WERI-Rb-1 (cell line): ENCODE results near the gene MRPL34.

Experiments
- DNase-seq: peaks from one replicate; pipeline ENCODE4 v3.0.0-alpha.2; 2020
- H3K27ac ChIP-seq: fragments of 250-450 bp; sonication (Bioruptor Pico); 2 replicates; pipeline ENCODE4 v1.5.1; 2020; ENCODE audit warnings: mild to moderate bottlenecking, moderate library complexity
- H3K27me3 ChIP-seq: fragments of 250-450 bp; sonication (Bioruptor Pico); 2 replicates; pipeline ENCODE4 v1.5.1; 2021; ENCODE audit warnings: mild to moderate bottlenecking, low read depth, moderate library complexity; ENCODE audit not compliant: insufficient read depth, severe bottlenecking
- H3K36me3 ChIP-seq: fragments of 250-450 bp; sonication (Bioruptor Pico); 2 replicates; pipeline ENCODE4 v1.5.1; 2020; ENCODE audit warnings: mild to moderate bottlenecking, moderate library complexity
- H3K4me3 ChIP-seq: 2 replicates; pipeline ENCODE4 v1.5.1; 2011; ENCODE audit warnings: low read depth, mild to moderate bottlenecking, control low read depth, low read length
- H3K9me3 ChIP-seq: fragments of 250-450 bp; sonication (Bioruptor Pico); 2 replicates; pipeline ENCODE4 v1.5.1; 2021; ENCODE audit warnings: mild to moderate bottlenecking, moderate library complexity; ENCODE audit not compliant: severe bottlenecking
- TF ChIP-seq, protein P1 (sequence below): IDR thresholded peaks from 2 replicates; pipeline ENCODE4 v1.5.1; 2011; ENCODE audit warnings: low read depth, mild to moderate bottlenecking, control low read depth, inconsistent platforms, low read length

Gene MRPL34

DNA sequence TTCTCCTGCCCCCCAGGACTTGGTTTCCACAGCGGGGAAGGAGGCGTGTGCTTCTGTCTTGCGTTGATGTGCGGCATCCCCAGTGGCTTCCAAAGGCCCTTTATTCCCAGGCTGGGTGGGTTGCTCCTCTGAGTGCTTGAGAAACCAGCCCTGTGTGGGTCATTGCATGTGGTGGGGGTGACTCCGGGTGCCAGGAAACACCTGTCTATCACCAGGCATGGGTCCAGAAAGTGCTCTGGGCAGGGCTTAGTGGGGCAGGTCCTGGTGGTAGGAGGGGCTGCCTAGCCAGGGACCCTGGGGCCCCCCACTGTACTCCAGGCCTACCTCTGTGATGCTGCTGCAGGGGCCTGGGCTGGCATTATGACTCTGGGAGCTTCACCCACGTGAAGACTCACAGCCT is 13.3 kb downstream of the MRPL34 start:
- TF ChIP-seq, protein P1, sequence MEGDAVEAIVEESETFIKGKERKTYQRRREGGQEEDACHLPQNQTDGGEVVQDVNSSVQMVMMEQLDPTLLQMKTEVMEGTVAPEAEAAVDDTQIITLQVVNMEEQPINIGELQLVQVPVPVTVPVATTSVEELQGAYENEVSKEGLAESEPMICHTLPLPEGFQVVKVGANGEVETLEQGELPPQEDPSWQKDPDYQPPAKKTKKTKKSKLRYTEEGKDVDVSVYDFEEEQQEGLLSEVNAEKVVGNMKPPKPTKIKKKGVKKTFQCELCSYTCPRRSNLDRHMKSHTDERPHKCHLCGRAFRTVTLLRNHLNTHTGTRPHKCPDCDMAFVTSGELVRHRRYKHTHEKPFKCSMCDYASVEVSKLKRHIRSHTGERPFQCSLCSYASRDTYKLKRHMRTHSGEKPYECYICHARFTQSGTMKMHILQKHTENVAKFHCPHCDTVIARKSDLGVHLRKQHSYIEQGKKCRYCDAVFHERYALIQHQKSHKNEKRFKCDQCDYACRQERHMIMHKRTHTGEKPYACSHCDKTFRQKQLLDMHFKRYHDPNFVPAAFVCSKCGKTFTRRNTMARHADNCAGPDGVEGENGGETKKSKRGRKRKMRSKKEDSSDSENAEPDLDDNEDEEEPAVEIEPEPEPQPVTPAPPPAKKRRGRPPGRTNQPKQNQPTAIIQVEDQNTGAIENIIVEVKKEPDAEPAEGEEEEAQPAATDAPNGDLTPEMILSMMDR: no peak
- Histone ChIP-seq H3K36me3 (peaks cover 48% of the 10 kb centered on the region), H3K9me3 (no peaks in the 10 kb centered on the region), H3K4me3 (no peak overlapping the region), H3K27ac (no peak overlapping the region), H3K27me3 (no peaks in the 10 kb centered on the region)
- no peak for DNase-seq

DNA sequence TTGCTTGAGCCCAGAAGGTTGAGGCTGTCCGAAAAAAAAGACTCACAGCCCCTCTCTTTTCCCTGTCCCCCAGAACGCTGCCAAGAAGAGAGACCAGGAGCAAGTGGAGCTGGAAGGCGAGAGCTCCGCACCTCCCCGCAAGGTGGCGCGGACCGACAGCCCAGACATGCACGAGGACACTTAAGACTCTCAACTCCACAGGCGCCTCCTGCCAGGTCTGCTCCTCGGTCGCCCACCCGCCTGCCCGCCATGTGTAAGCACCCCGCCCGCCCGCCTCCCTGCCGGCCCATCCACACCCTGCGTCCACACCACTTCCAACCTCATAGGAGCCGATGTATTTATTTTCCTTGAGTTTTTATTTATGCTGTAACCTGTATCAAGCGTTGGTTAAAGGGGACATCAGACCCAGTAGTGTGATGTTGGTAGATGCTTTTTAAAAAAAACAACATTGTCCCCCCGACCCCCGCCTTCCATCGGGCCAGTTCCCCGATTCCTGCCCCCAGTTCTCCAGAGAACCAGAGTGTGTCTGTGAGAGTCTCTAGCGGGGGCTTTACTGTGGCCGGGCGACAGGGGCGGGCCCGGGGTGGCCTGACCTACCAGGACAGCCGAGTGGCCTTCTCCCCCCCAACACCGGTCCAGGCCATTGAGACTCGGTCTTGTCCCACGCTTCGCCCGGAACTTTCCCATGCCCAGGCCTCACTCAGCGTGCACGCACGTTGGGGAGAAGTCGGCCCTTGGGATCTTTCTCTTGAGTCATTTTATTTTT is 14.0 kb downstream of the MRPL34 start:
- no peaks in the 10 kb centered on the region for H3K9me3 ChIP-seq
- H3K4me3 ChIP-seq: no peak overlapping the region
- TF ChIP-seq, protein P1: no peak
- H3K27me3 ChIP-seq: no peaks in the 10 kb centered on the region
- DNase-seq: no peak
- H3K27ac ChIP-seq: no peak overlapping the region
- H3K36me3 ChIP-seq: peaks cover 44% of the 10 kb centered on the region

- TF ChIP-seq, protein P1: no peak
- Histone ChIP-seq H3K36me3 (peaks cover 50% of the 10 kb centered on the region), H3K27ac (no peak overlapping the region)
Observed at GRCh38 chr19:17320435-17320834, 14.8 kb downstream of the MRPL34 start.

DNA sequence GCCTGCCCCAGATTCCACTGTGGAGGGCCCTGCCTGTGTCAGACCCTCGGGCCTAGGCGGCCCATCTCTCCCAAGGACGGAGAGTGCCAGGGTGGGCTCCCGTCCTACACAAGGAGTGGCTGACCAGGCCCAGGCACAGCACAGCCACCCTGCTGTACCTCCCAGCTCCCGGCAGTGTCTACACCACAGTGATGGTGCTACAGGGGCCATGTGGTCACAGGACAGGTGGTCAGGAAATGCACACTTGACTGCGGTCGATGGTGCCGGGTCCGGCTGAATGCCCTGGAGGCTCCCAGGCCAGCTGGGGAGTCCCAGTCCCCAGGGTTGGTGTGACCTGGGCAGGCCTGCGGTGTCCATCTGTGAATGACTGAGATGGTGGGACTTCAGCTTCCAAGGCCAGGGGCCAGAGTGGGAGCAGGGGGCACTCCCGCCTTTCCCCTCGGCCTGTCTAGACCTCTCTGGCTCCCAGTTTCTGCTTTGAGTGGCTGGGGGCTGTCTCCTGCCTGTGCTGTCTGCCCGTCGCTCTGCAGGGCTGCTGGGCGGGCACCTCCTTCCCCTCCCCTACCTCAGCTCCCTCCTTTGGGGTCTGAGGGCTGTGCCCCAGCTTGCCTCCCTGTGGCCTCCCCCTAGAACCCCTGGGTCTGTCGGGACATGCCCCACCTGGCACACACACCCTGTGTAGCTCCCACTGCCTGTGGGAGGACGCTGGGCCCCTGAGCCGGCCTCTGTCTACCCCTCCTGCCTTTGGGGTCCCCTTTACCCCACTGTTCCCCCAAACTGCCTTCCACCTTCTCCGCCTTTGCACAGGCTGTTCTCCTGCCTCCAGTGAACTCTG is 16.2 kb downstream of the MRPL34 start:
- no peak overlapping the region for H3K4me3 ChIP-seq
- no peak for DNase-seq
- no peaks in the 10 kb centered on the region for H3K27me3 ChIP-seq
- peaks cover 52% of the 10 kb centered on the region for H3K36me3 ChIP-seq
- H3K27ac ChIP-seq: no peak overlapping the region
- TF ChIP-seq, protein P1: no peak
- H3K9me3 ChIP-seq: no peaks in the 10 kb centered on the region

More at GRCh38 chr19:17320435-17320834, 14.8 kb downstream of the MRPL34 start:
- H3K27me3 ChIP-seq: no peaks in the 10 kb centered on the region
- no peaks in the 10 kb centered on the region for H3K9me3 ChIP-seq
- DNase-seq: no peak
- H3K4me3 ChIP-seq: no peak overlapping the region

DNA sequence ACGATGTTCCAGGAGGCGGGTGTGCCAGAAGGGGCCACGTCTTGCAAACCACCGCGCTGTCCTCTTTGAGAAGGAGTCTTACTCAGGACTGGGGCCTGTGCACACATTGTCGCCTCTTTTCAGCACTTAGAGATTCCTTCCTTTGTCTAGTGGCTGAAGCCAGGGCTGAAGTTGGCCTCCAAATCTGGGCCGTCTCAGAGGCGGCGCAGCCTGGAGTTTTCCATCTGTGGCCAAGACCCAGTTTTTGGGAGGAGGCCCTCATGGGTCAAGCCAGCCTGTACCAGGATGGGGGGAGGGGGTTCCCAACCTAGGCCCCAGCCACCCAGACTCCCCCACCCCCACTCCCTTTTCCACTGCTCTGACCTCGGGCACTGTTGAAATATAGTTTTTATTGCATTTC is 17.2 kb downstream of the MRPL34 start:
- no peaks in the 10 kb centered on the region for H3K9me3 ChIP-seq
- TF ChIP-seq, protein P1: no peak
- H3K36me3 ChIP-seq: peaks cover 59% of the 10 kb centered on the region
- no peak overlapping the region for H3K4me3 ChIP-seq
- H3K27me3 ChIP-seq: no peaks in the 10 kb centered on the region
- no peak overlapping the region for H3K27ac ChIP-seq
- no peak for DNase-seq
